Left colon (tissue), 2 donors: ENCODE measurements around the gene RHOBTB3. TPM values are rescaled to one million over a fixed set of nuclear protein-coding genes. Genes with fewer than 3 reads are reported as not detected.
"Not testable (repeated sequence)": the region's sequence is repeated elsewhere in the genome, so short reads cannot be mapped to it uniquely, and the experiment has no call there.

Experiments
- ATAC-seq: fragments of 200-7000 bp; cut with Tn5 transposase; one replicate; pipeline ENCODE4 v1.9.1; 2020; ENCODE audit warnings: mild to moderate bottlenecking, moderate library complexity
- DNase-seq, 2 donors: peaks; one replicate each; pipeline ENCODE4 v3.0.0-alpha.2; 2020
- intact Hi-C, 2 donors: fragments of 100-400 bp; cut with DNase I in 1 of 2; cut with micrococcal nuclease in 1 of 2; formaldehyde crosslinking; loops; one replicate each; pipeline versions ENCODE4 v1.11.2 to v1.14.0; 2022; cut with DNase I, micrococcal nuclease
- long read RNA-seq: library from polyadenylated mRNA; unstranded; transcript quantifications from one replicate; pipeline ENCODE4 v2.0.0, GENCODE V29; 2021
- total RNA-seq, 2 donors: library from RNA; stranded (reverse); fragmentation: NEBNext Ultra II Directional; extraction: Animal tissue kit (Norgen Biotek cat#: 25700); gene quantifications; one replicate each; pipeline ENCODE4 v1.2.1, GENCODE V29; 2021
- donor health status: DM: no; HTN: no; CAD: no.
- donor health status: DM: yes; HTN: yes; CAD: no.

RHOBTB3 gene
- 10 to 100 TPM; 49.8 to 54.0 TPM for total RNA-seq
- long read RNA-seq, full-length matches to known transcripts, result 17 of 72 reads
- long read RNA-seq, partial matches to known transcripts, result 30 of 72 reads
- long read RNA-seq, other reads (novel, unspliced or antisense), result 25 of 72 reads

DNA sequence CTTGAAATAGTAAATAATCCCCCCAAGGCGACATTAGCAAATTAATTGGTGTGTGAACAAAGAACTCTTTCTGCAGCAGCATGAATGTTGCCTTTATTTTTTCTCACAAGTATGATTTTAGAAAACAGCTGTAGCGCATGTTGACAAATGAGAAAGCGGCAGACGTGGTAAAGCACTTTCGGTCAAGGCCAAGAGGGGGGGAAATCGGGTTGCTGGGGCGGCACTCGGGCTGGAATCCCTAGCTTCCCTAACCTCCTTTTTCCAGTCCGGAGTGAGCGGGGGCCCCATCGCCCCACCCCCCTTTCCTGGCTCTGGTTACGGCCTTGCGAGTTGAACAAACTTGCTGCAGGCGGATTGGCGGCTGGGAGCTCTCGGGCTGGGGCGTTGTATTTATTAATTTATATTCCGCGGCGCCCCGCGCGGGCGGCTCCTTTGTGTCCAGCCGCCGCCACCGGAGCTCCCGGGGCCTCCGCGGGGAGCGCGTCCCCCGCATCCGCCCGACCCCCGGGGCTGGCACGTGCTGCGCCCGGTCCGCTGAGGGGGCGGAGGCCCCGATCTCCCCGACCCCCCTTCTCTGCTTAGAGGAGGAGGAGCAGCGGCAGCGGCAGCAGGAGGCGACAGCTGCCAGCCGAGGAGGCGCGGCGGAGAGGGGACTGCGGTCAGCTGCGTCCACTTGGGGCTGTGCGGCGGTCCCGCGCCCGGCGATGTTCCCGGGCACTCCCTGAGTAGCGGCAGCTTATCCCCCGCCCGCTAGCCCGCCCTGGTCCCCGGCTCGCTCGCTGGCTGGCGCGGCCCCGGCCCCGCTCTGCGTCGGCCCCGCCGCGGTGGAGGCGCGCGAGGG is at the start of gene RHOBTB3:
Gene RHOBTB3 (plus strand): TSS at position 607 of the 841 bp plus-strand sequence. CDS start 347 bp downstream, outside the sequence.
- peak; percentile 88 to 93 for DNase-seq
- intact Hi-C loops, result no loop called here
- ATAC-seq, result peak; percentile 60

- intact Hi-C loops, result no loop called here
- ATAC-seq (no peak), DNase-seq (no peak)
Measured at GRCh38 chr5:95682891-95683290, 48.2 kb upstream of the RHOBTB3 start, which contains the start of gene SPATA9. SPATA9 (minus strand) TSS chr5:95682991; CDS start chr5:95682854, 137 bp downstream.

- intact Hi-C loops, result no loop called here
- DNase-seq (no peak), ATAC-seq (no peak)
Measured at GRCh38 chr5:95684361-95684760, 46.8 kb upstream of the RHOBTB3 start.

DNA sequence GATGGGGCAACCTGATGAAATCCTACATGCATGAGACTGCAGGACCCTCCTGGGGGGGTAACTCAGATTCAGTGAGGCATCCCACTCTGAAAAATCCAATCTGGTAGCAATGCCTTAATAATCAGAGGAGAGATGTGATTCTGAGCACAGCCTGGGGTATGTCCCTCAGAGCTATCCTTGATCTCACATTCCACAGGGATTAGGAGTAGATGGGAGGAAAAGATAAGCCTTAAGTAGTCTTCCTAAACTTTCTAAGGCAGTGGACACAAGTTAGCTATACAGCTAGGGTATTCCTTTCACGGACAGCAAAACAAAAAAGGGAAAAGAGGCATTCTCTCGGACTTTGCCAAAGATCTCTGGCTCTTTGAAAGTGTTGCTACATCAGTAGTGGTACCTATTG is 44.5 kb upstream of the RHOBTB3 start:
- DNase-seq, result no peak
- intact Hi-C loops, result no loop called here
- ATAC-seq, result no peak

DNA sequence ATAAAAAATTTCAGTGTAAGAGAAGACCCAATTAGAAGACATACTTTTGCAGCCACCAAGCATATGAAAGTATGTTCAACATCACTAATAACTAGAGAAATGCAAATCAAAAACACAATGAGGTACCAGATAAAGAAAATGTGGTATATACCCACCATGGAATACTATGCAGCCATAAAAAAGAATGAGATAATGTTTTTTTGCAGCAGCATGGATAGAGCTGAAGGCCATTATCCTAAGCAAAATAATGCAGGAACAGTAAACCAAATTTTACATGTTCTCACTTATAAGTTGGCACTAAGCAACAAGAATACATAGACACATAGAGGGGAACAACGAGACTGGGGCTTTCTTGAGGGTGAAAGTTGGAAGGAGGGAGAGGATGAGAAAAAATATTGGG is 41.5 kb upstream of the RHOBTB3 start:
- ATAC-seq (no peak), DNase-seq (no peak)
- intact Hi-C loops, result no loop called here

DNA sequence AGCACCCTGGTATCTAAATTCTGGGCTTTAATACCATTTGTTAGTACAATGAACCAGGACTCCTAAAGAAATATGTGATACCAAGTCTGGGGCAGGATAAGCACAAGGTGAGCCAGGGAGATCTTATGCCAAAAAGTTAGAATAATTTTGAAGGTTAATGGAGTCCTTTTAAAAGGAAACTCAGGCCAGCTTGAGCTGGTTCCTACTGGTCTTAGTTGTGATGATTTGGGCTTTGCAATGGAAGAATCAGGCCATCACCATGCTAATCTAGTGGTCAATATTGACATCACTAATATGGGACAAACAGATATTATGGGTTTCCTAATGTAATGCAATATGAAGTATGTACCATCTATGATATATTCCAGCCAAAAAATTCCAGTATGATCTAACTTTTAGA is 40.8 kb upstream of the RHOBTB3 start:
- intact Hi-C loops, result no loop called here
- no peak for DNase-seq
- no peak for ATAC-seq

GRCh38 chr5:95697781-95698681 is 33.1 kb upstream of the RHOBTB3 start:
- intact Hi-C loops, result no loop called here
- ATAC-seq (peak; percentile 92), DNase-seq (no peak)

GRCh38 chr5:95699337-95699736 is 31.8 kb upstream of the RHOBTB3 start:
- intact Hi-C loops, result no loop called here
- ATAC-seq, result no peak
- no peak for DNase-seq

- intact Hi-C loops, result no loop called here
- DNase-seq (no peak), ATAC-seq (no peak)
Measured at GRCh38 chr5:95701074-95701473, 30.1 kb upstream of the RHOBTB3 start.

- ATAC-seq (no peak), DNase-seq (no peak)
- intact Hi-C loops, result no loop called here
Measured at GRCh38 chr5:95704150-95704549, 27.0 kb upstream of the RHOBTB3 start.

DNA sequence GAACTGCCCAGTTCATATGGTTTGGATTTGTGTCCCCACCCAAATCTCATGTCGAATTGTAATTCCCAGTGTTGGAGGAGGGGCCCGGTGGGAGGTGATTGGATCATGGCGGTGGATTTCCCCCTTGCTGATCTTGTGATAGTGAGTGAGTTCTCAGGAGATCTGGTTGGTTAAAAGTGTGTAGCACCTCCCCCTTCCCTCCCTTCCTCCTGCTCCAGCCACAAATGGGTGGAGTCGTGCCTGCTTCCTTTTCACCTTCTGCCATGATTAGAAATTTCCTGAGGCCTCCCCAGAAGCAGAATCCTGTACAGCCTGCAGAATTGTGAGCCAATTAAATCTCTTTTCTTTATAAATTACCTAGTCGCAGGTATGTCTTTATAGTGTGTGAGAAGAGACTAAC is 24.9 kb upstream of the RHOBTB3 start:
- intact Hi-C loops, DNase-seq, ATAC-seq: not testable (repeated sequence)

- no peak for DNase-seq
- intact Hi-C loops, result no loop called here
- ATAC-seq, result no peak
Measured at GRCh38 chr5:95707055-95707454, 24.1 kb upstream of the RHOBTB3 start.

GRCh38 chr5:95707534-95708188 is 23.5 kb upstream of the RHOBTB3 start:
- intact Hi-C loops, ATAC-seq: not testable (repeated sequence)

GRCh38 chr5:95708876-95709275 is 22.3 kb upstream of the RHOBTB3 start:
- no peak for ATAC-seq
- intact Hi-C loops, result no loop called here

More at GRCh38 chr5:95707534-95708188, 23.5 kb upstream of the RHOBTB3 start:
- not testable (repeated sequence) for DNase-seq

GRCh38 chr5:95709967-95710650 is 21.0 kb upstream of the RHOBTB3 start:
- ATAC-seq (no peak), DNase-seq (no peak)
- intact Hi-C loops, result no loop called here

More at GRCh38 chr5:95708876-95709275, 22.3 kb upstream of the RHOBTB3 start:
- DNase-seq, result no peak

DNA sequence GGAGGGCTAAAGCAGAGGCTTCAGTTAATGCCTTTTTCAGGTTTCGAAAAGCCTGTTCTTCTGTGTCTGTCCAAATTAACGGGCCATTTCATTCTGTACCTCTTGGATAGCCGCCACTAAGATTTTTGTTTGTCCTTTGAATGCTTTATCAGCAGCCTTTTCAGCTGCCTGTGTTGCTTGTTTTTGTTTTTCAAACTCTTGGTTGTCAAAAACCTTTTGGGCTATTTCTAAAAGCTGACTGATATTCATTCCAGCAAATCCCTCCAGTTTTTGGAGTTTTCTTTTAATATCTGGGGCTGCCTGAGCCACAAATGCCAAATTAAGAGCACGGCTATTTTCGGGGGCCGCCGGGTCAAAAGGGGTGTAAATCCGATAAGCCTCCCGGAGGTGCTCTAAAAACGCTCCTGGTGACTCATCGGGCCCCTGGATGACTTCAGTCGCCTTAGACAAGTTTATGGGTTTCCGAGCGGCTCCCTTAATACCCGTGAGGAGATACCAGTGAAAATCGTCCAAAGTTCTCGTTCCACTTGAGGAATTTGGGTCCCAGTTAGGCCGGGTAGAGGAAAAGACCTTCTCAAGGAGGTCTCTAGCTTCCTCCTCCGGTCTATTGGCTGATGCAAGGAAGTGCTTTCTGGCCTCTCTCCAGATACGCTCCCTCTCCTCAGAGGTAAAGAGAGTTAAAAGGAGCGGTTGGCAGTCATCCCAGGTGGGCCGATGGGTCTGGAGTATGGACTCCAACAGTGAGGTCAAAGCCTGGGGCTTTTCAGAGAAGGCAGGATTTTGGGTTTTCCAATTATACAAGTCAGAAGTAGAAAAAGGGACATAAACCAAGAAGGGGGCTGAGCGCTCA is 20.3 kb upstream of the RHOBTB3 start:
- DNase-seq, ATAC-seq, intact Hi-C loops: not testable (repeated sequence)
